GM23338 (cell line): ENCODE measurements around the gene LSM14A. TPM values are rescaled to one million over a fixed set of nuclear protein-coding genes. Genes with fewer than 3 reads are reported as not detected.
A peak's percentile ranks its signal among the peaks of the same experiment; 100 is the strongest.

Experiments used
- ATAC-seq: fragments of 200-7000 bp; cut with Tn5 transposase; 3 replicates; pipeline ENCODE4 v1.9.1; 2020
- DNase-seq: peaks from one replicate; pipeline ENCODE4 v3.0.0-alpha.2; 2015; ENCODE audit warnings: low spot score
- H2AFZ ChIP-seq: fragments of 200-600 bp; sonication (generic); 2 replicates; pipeline ENCODE4 v1.8.0; 2016; ENCODE audit warnings: antibody characterized with exemption, mild to moderate bottlenecking, moderate library complexity
- H3F3A ChIP-seq: fragments of 200-600 bp; sonication (generic); replicated peaks from 2 replicates; pipeline ENCODE4 v1.8.0; 2017; ENCODE audit warnings: antibody characterized with exemption, mixed run types, low read depth
- H3K27ac ChIP-seq: fragments of 200-600 bp; sonication (generic); 2 replicates; pipeline ENCODE4 v1.6.1; 2016; ENCODE audit warnings: low read depth
- H3K27me3 ChIP-seq: fragments of 200-600 bp; sonication (generic); 2 replicates; pipeline ENCODE4 v1.8.0; 2016; ENCODE audit warnings: mild to moderate bottlenecking, mixed run types, moderate library complexity; ENCODE audit not compliant: insufficient read depth
- H3K36me3 ChIP-seq: fragments of 200-600 bp; sonication (generic); 2 replicates; pipeline ENCODE4 v1.8.0; 2016; ENCODE audit warnings: mild to moderate bottlenecking; ENCODE audit not compliant: insufficient read depth
- H3K4me1 ChIP-seq: fragments of 200-600 bp; sonication (generic); 2 replicates; pipeline ENCODE4 v1.8.0; 2016; ENCODE audit warnings: mild to moderate bottlenecking, moderate library complexity; ENCODE audit not compliant: insufficient read depth
- H3K4me2 ChIP-seq: fragments of 200-600 bp; sonication (generic); 2 replicates; pipeline ENCODE4 v1.7.1; 2017; ENCODE audit warnings: mixed run types
- H3K4me3 ChIP-seq: fragments of 200-600 bp; sonication (generic); 2 replicates; pipeline ENCODE4 v1.6.1; 2016; ENCODE audit warnings: mixed run types
- H3K79me2 ChIP-seq: fragments of 200-600 bp; sonication (generic); replicated peaks from 2 replicates; pipeline ENCODE4 v1.8.0; 2017; ENCODE audit warnings: mild to moderate bottlenecking; ENCODE audit not compliant: insufficient read depth
- H3K9me2 ChIP-seq: fragments of 200-600 bp; sonication (generic); 2 replicates; pipeline ENCODE4 v1.8.0; 2017; ENCODE audit not compliant: insufficient read depth
- H4K20me1 ChIP-seq: fragments of 200-600 bp; sonication (generic); replicated peaks from 2 replicates; pipeline ENCODE4 v1.8.0; 2017; ENCODE audit warnings: mild to moderate bottlenecking; ENCODE audit not compliant: insufficient read depth
- H3K27ac Mint-ChIP-seq: 2 replicates; pipeline ENCODE4 v1.8.0; 2020; ENCODE audit warnings: inconsistent platforms, mild to moderate bottlenecking, moderate library complexity, mixed read lengths
- H3K27me3 Mint-ChIP-seq: 3 replicates; pipeline ENCODE4 v1.8.0; 2022; ENCODE audit warnings: low read depth, mild to moderate bottlenecking, moderate library complexity, mixed read lengths, inconsistent platforms; ENCODE audit not compliant: insufficient read depth, poor library complexity
- H3K36me3 Mint-ChIP-seq: 3 replicates; pipeline ENCODE4 v1.8.0; 2021; ENCODE audit warnings: low read depth, mild to moderate bottlenecking, inconsistent platforms, moderate library complexity, mixed read lengths
- H3K4me1 Mint-ChIP-seq: 3 replicates; pipeline ENCODE4 v1.8.0; 2020; ENCODE audit warnings: mild to moderate bottlenecking, inconsistent platforms, mixed read lengths
- H3K4me3 Mint-ChIP-seq: 3 replicates; pipeline ENCODE4 v1.8.0; 2021; ENCODE audit warnings: moderate library complexity, mild to moderate bottlenecking, inconsistent platforms, mixed read lengths
- H3K9me3 Mint-ChIP-seq: 3 replicates; pipeline ENCODE4 v1.8.0; 2020; ENCODE audit warnings: moderate library complexity, mild to moderate bottlenecking, inconsistent platforms, mixed read lengths
- CREB1 ChIP-seq: fragments of 250-450 bp; sonication (Bioruptor Pico); IDR thresholded peaks from 2 replicates; pipeline ENCODE4 v1.5.0; 2020; ENCODE audit warnings: low read depth, mild to moderate bottlenecking, moderate library complexity
- EZH2 ChIP-seq: fragments of 200-600 bp; sonication (generic); IDR thresholded peaks from one replicate; pipeline ENCODE4 v1.8.0; 2017; ENCODE audit warnings: antibody characterized with exemption, mild to moderate bottlenecking, low read depth; ENCODE audit not compliant: unreplicated experiment
- EZH2phosphoT487 ChIP-seq: fragments of 200-600 bp; sonication (generic); IDR thresholded peaks from one replicate; pipeline ENCODE4 v1.8.1; 2018; ENCODE audit warnings: antibody characterized with exemption; ENCODE audit not compliant: unreplicated experiment
- JUNB ChIP-seq: IDR thresholded peaks from one replicate; pipeline ENCODE4 v1.6.1; 2016; ENCODE audit warnings: antibody characterized with exemption; ENCODE audit not compliant: unreplicated experiment
- ZNF462 ChIP-seq: fragments of 250-450 bp; sonication (Bioruptor Pico); IDR thresholded peaks from 2 replicates; pipeline ENCODE4 v1.5.0; 2020; ENCODE audit warnings: mild to moderate bottlenecking, moderate library complexity
- polyA plus RNA-seq: library from polyadenylated mRNA; unstranded; fragments of >200 nt; fragmentation: Nextera tagmentation; extraction: Ambion mirVana; gene quantifications from 2 replicates; pipeline ENCODE4 v1.2.1, GENCODE V29; 2016
- total RNA-seq: library from RNA; depleted of rRNA; stranded (reverse); fragments of >200 nt; shearing (Covaris generic); gene quantifications from 2 replicates; pipeline ENCODE4 v1.2.3, GENCODE V29; 2014
- TF ChIP-seq, protein P1 (sequence below), 2 experiments: fragments of 200-600 bp in 1 of 2; sonication (generic) in 1 of 2; conservative IDR thresholded peaks; 2 replicates each; pipeline versions ENCODE4 v1.5.1 to v1.6.1; 2016 to 2017; ENCODE audit warnings: antibody characterized with exemption in 2 of 2, low read depth in 2 of 2, mild to moderate bottlenecking in 2 of 2, moderate library complexity in 1 of 2

LSM14A gene
- total and polyA plus RNA-seq, 2 experiments from 2014 or later, result 109 to 166 TPM

DNA sequence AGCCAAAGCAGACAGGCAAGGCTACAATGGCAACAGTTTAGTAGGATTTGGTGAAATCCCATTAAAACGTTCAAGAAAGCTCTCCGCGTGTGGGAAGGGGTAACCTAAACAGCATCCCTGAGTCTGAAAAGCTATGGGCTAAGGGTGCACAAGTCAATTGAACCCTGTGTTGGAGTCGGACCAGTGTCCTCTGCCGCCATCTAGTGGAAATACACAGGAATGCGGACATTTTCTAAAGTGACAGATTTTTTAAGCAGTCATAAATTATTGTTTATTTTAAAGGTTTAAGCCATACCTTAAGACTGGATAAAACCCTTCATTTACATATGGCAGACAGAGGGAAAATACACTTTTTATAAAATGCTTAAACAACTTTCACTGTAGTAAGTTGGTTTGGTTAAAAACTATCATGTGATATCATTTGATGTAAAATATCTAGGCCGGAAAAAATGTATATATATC, 26.5 kb upstream of the LSM14A start:
- no peak overlapping the region for H3K27ac Mint-ChIP-seq
- no peaks in the 10 kb centered on the region for H3K36me3 ChIP-seq
- H3K9me2 ChIP-seq, result no peaks in the 10 kb centered on the region
- H3K4me1 ChIP-seq, result no peaks in the 10 kb centered on the region
- no peak overlapping the region for H3K27ac ChIP-seq
- H3K9me3 Mint-ChIP-seq, result peaks cover 6% of the 10 kb centered on the region
- ATAC-seq (peak; percentile 94), DNase-seq (peak; percentile 76)
- H3K79me2 ChIP-seq, result no peaks in the 10 kb centered on the region
- TF ChIP-seq, protein P1, sequence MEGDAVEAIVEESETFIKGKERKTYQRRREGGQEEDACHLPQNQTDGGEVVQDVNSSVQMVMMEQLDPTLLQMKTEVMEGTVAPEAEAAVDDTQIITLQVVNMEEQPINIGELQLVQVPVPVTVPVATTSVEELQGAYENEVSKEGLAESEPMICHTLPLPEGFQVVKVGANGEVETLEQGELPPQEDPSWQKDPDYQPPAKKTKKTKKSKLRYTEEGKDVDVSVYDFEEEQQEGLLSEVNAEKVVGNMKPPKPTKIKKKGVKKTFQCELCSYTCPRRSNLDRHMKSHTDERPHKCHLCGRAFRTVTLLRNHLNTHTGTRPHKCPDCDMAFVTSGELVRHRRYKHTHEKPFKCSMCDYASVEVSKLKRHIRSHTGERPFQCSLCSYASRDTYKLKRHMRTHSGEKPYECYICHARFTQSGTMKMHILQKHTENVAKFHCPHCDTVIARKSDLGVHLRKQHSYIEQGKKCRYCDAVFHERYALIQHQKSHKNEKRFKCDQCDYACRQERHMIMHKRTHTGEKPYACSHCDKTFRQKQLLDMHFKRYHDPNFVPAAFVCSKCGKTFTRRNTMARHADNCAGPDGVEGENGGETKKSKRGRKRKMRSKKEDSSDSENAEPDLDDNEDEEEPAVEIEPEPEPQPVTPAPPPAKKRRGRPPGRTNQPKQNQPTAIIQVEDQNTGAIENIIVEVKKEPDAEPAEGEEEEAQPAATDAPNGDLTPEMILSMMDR (conservative IDR thresholded peaks at IDR 0.05; ENCODE audit: low read depth in 2 of 2), result peak; percentile 87 to 94
- no peak for TF ChIP-seq EZH2phosphoT487
- peaks cover 13% of the 10 kb centered on the region for H3K4me1 Mint-ChIP-seq
- H3K36me3 Mint-ChIP-seq, result no peaks in the 10 kb centered on the region
- H4K20me1 ChIP-seq, result no peaks in the 10 kb centered on the region
- H3K27me3 Mint-ChIP-seq, result peaks cover 3% of the 10 kb centered on the region
- H3F3A ChIP-seq, result no peaks in the 10 kb centered on the region
- H3K4me3 ChIP-seq, result no peak overlapping the region
- peak overlapping the region; percentile 81 for H2AFZ ChIP-seq
- H3K4me2 ChIP-seq, result peak overlapping the region; percentile 37; the same call in 1 of the 2 replicates
- no peaks in the 10 kb centered on the region for H3K27me3 ChIP-seq
- no peak overlapping the region for H3K4me3 Mint-ChIP-seq

GRCh38 chr19:34148658-34149185, 23.6 kb upstream of the LSM14A start:
- Histone ChIP-seq H3K27me3 (no peaks in the 10 kb centered on the region), H3K27ac (no peak overlapping the region), H3K9me2 (no peaks in the 10 kb centered on the region), H3K79me2 (no peaks in the 10 kb centered on the region), H3K36me3 (no peaks in the 10 kb centered on the region), H3F3A (no peaks in the 10 kb centered on the region), H3K4me1 (no peaks in the 10 kb centered on the region), H2AFZ (no peak overlapping the region; the same call in 1 of the 2 replicates), H3K4me2 (no peak overlapping the region), H3K4me3 (no peak overlapping the region), H4K20me1 (no peaks in the 10 kb centered on the region)
- ATAC-seq (no peak), DNase-seq (no peak)
- Mint-ChIP-seq H3K4me3 (no peak overlapping the region), H3K27me3 (no peaks in the 10 kb centered on the region), H3K27ac (no peak overlapping the region), H3K4me1 (peaks cover 7% of the 10 kb centered on the region), H3K9me3 (no peaks in the 10 kb centered on the region), H3K36me3 (no peaks in the 10 kb centered on the region)
- no peak for TF ChIP-seq CREB1 (CRISPR knock-in tag)

DNA sequence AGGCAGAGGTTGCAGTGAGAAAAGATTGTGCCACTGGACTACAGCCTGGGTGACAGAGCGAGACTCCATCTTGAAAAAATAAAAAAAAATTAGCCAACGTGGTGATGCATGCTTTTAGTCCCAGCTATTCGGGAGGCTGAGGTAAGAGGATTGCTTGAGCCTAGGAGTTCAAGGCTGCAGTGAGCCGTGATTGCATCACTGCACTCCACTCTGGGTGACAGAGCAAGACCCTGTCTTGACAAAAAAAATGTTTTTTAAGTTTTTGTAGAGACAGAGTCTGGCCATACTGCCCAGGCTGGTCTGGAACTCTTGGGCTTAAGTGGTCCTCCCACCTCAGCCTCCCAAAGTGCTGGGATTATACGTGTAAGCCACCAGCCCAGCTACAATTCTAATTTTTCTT, 22.4 kb upstream of the LSM14A start:
- Mint-ChIP-seq H3K36me3 (no peaks in the 10 kb centered on the region), H3K27me3 (peaks cover 1% of the 10 kb centered on the region), H3K9me3 (no peaks in the 10 kb centered on the region), H3K27ac (no peak overlapping the region), H3K4me3 (no peak overlapping the region), H3K4me1 (peaks cover 7% of the 10 kb centered on the region)
- H3K27ac ChIP-seq, result no peak overlapping the region
- ATAC-seq (no peak), DNase-seq (no peak)
- H3K36me3 ChIP-seq, result no peaks in the 10 kb centered on the region
- H3K9me2 ChIP-seq, result no peaks in the 10 kb centered on the region
- no peaks in the 10 kb centered on the region for H3F3A ChIP-seq
- H3K4me2 ChIP-seq, result no peak overlapping the region
- no peaks in the 10 kb centered on the region for H3K4me1 ChIP-seq
- H2AFZ ChIP-seq, result no peak overlapping the region
- H3K27me3 ChIP-seq, result no peaks in the 10 kb centered on the region
- no peaks in the 10 kb centered on the region for H3K79me2 ChIP-seq
- no peak overlapping the region for H3K4me3 ChIP-seq
- H4K20me1 ChIP-seq, result no peaks in the 10 kb centered on the region
- TF ChIP-seq ZNF462 (CRISPR knock-in tag), result no peak
- TF ChIP-seq JUNB, result no peak
- no peak for TF ChIP-seq EZH2
- TF ChIP-seq EZH2phosphoT487, result no peak
